Stimulated activated CD4-positive, alpha-beta T cell treated with anti-CD3 and anti-CD28 coated beads, Interleukin-2, amount 100 ng/mL, for 48 hours (primary cell): ENCODE measurements around the gene RASAL1.

Experiments
- DNase-seq, 2 donors: peaks; one replicate each; pipeline ENCODE4 v3.0.0-alpha.2; 2020

RASAL1 gene

GRCh38 chr12:113095405-113095804 is 40.2 kb downstream of the RASAL1 start:
- no peak for DNase-seq

- no peak for DNase-seq
Observed at GRCh38 chr12:113094738-113095137, 40.8 kb downstream of the RASAL1 start.

- no peak for DNase-seq
Observed at GRCh38 chr12:113093409-113094101, 42.0 kb downstream of the RASAL1 start.

- DNase-seq: no peak
Observed at GRCh38 chr12:113092607-113093408, 42.8 kb downstream of the RASAL1 start.

GRCh38 chr12:113091506-113091905 is 44.1 kb downstream of the RASAL1 start:
- DNase-seq: no peak

GRCh38 chr12:113090740-113091139 is 44.8 kb downstream of the RASAL1 start:
- no peak for DNase-seq

GRCh38 chr12:113089839-113090238 is 45.7 kb downstream of the RASAL1 start:
- DNase-seq: no peak

- peak; percentile 55 to 57 for DNase-seq
Observed at GRCh38 chr12:113088971-113089756, 46.4 kb downstream of the RASAL1 start.

- no peak for DNase-seq
Observed at GRCh38 chr12:113088037-113088436, 47.5 kb downstream of the RASAL1 start.

- no peak for DNase-seq
Observed at GRCh38 chr12:113087193-113087592, 48.4 kb downstream of the RASAL1 start.

GRCh38 chr12:113086249-113087164 is 49.1 kb downstream of the RASAL1 start:
- DNase-seq: no peak

- DNase-seq: no peak
Observed at GRCh38 chr12:113083863-113084435, 51.6 kb downstream of the RASAL1 start.

- no peak for DNase-seq
Observed at GRCh38 chr12:113082486-113083148, 52.9 kb downstream of the RASAL1 start.

- no peak for DNase-seq
Observed at GRCh38 chr12:113081873-113082272, 53.7 kb downstream of the RASAL1 start.

GRCh38 chr12:113077859-113078255 is 57.7 kb downstream of the RASAL1 start:
- no peak for DNase-seq

- no peak for DNase-seq
Observed at GRCh38 chr12:113077057-113077858, 58.3 kb downstream of the RASAL1 start.

GRCh38 chr12:113075137-113075683 is 60.4 kb downstream of the RASAL1 start:
- no peak for DNase-seq

- DNase-seq: no peak
Observed at GRCh38 chr12:113073586-113073985, 62.0 kb downstream of the RASAL1 start.

GRCh38 chr12:113072136-113072535 is 63.4 kb downstream of the RASAL1 start:
- no peak for DNase-seq
